ENCODE results near the gene HACD1.

HACD1 gene, protein sequence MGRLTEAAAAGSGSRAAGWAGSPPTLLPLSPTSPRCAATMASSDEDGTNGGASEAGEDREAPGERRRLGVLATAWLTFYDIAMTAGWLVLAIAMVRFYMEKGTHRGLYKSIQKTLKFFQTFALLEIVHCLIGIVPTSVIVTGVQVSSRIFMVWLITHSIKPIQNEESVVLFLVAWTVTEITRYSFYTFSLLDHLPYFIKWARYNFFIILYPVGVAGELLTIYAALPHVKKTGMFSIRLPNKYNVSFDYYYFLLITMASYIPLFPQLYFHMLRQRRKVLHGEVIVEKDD

DNA sequence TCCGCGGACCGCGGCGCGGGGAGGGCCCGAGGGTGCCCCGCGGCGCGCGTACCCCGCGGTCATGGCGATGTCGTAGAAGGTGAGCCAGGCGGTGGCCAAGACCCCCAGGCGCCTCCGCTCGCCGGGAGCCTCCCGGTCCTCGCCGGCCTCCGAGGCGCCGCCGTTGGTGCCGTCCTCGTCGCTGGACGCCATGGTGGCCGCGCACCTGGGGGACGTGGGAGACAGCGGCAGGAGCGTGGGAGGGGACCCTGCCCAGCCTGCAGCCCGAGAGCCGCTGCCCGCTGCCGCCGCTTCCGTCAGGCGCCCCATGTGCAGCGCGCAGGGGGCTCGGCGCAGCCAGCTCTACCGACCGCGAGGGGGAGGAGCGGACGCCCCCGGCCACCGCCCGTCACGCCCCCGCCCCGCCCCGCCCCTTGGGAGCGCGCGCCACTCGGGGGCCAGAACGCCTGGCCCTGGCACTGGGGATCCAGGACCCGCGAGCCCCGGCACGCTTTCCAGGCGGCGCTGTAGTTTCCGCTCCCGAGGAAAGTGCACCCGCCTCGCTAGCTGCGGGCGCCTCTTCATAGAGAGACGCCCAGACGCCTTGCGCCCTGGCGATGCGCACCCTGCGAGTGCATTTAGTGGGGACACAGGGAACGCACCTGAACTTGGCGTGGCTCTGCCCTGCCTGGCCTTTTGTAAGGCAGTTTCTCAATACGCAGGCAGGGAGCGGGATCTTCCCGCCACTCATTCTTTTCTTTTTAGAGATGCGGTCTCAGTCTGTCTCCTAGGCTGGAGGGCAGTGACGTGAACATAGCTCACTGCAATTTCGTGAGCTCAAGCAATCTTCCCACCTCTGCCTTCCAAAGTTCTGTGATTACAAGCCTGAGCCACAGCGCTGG, at the start of gene HACD1:
Gene HACD1 (minus strand): TSS at position 344 of the 881 bp plus-strand sequence. CDS start 35 bp downstream, at position 309.
- peak; percentile 14 for DNase-seq

DNA sequence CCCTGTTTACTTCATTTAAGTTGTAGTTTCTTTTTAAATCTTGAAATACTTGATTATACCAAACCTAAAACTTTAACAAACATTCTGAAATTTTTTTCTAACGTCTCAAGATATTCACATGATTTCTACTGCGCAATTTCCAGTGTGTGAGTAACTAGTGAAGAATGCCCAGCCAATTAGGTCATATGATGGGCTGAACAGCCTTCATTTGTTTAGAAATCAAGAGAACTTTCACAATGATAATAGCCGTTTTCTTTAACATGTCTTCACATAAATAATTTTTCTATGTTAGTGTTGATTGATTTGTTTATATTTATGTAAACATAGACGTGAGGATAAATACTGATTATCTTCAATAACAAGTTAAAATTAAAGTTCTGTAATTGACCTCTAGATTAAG, 48.6 kb upstream of the HACD1 start:
- peak; percentile 67 for DNase-seq

DNA sequence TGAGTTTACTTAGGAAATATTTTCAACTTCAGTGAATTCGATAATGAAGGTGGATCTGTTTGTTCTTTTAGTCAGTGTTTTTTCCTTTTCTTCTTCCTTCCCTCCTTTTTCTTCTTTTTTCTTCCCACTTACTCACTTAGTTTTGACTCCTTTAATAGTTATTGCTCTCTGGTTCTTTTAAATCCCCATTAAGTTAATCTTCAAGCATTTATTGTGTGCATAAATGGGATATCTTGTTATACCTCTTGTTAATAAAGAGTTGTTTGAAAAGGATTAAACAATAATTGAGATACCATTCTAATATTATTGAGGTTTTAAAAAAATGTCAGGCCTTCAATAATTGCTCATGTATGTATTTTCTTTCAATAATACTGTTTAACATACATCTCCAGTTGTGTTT, 46.3 kb upstream of the HACD1 start:
- DNase-seq, result no peak

DNA sequence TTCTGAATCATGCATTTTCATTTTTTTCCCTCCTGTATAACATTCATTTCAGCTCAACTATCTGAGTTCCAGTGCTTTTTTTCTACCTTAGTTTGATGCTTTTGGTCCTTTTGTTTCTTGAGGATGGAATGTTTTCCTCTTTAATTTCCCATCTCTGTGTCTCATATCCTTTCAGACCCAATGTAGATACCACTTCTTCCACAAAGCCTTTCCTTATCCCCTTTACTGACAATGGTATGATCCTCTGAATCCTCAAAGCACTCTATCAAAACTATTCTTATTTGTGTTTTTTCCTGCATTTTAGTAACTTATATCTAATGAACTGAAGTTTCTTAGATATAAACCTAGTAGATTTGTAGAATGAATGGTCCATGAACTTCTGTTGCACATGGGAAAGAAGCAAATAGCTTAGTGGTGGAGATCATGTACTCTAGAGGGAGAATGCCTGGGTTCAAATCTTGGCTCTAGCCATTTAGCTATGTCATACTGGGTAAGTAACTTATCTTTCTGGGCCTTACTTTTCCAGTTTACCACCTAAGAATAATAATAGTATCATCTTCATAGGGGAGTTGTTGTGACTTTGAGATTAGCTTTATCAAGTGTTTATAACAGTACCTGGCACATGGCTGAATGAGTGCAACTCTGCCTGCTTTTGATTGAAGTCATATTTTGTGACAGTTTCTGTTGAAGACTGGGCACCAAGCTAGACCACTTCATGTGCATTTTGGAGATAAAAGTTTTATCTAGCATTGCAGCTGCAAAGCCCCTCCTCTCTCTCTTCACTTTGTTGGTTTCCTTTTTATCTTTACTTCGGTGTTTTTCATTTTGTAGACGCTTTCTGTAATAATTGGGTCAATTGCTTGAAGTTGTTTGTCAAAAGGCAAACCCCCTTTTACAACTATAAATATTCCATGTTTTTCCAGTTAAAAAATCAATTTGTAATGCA, 45.3 kb upstream of the HACD1 start:
- DNase-seq, result no peak

DNA sequence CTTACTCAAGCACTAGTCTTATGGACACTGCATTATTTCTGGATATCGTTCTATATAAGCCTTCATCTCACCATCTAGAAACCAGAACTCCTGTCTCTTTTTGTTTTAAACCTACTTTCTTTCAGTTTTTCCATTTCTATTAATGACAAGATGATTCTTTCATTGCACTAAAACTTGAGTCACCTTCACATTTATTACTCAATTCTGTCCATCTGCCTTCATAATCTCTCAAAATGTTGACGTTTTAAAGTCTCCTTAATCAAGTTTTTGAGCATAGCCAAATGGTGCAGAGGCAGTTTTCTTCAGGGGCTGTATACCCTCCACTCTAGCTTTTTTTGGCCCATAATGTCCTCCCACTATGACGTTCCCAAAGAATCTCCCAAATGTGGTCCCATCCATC, 44.3 kb upstream of the HACD1 start:
- DNase-seq, result no peak

DNA sequence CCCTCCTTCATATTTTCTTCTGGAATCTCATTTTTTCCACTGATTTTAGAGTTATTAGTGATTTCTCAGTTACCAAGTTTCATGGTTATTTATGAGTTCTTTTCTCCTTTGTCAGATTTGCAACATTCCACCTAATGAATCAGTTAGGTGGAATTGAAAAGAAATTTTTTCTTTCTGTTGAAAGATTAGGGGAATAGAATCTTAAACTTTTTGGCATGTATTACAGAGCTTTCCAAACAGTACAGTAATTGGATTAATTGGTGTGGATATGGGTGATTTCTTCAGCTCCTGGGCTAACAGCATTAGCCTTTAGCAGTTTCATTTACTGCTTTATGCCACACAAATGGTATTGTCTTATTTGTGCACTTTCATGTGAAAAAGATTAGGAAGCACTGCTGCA, 43.7 kb upstream of the HACD1 start:
- DNase-seq, result no peak

DNA sequence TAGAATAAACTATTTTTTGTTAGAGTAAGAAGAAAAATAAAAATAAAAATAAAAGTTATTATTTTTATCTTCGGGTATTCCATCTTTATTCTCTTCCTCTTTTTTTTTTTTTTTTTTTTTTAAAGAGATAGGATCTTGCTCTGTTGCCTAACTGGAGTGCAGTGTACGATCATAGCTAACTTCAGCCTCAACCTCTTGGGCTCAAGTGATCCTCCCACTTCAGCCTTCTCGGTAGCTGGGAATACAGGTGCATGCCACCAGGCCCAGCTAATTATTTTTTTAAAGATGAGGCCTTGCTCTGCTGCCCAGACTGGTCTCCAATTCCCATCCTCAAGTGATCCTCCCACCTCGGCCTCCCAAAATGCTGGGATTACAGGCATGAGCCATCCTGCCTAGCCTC, 42.2 kb upstream of the HACD1 start:
- no peak for DNase-seq

DNA sequence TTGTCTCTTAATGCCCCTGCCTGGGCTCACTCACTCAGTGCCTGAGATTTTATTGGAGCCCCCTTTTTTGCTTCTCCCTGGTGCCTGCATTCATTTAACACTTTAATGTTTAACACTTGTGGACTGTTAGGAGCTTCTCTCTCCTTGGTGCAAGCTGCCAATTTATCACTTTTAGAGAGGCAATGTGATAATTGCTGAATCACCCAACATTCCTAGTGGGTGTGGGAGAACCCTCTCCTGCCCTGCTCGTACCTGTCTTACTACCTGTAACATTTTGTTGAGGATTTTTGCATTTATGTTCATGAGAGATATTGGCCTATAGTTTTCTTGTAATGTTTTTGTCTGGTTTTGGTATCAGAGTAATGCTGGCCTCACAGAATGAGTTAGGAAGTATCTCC, 39.9 kb upstream of the HACD1 start:
- no peak for DNase-seq

DNA sequence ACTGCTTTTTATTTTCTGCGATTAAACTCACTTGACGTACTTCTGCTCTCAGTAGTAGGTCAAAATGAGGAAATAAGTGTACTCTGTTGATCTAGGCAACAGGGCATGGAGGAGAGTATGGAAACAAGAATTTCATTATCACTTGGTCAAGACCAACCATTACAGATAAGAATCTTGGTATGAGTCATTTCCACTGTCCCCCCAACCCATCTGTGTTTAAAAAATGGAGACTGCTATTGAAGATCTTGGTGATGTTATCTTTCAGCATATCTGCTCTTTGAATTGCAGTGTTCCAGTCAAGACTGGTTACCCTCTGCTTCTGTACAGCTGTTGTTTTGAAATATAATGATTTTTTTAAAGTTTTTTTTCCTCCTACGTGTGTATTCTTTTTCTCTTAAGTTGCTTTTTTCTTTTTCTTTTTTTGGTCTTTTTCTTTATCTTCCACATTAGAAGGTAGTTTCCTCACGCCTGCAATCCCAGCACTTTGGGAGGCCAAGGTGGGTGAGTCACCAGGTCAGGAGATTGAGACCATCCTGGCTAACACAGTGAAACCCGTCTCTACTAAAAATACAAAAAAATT, 38.5 kb upstream of the HACD1 start:
- DNase-seq, result no peak

DNA sequence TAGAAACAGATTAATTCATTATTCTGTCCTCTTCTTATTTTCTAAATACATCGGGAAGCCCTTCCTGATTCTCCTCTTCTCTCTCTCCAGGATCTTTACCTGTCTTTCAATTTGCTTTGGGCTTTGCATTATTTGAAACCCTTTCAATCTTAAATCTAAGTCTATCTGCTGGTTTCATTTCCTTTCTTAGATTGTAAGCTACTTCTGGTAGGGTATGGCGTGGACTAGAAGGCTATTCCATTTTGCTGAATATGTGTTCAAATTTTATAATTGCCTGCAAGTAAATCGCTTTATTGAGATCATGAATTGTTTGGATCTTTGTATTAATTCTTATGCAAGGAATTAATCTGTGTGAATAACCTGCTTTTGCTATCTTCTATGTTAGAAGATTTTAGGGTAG, 37.8 kb upstream of the HACD1 start:
- no peak for DNase-seq

DNA sequence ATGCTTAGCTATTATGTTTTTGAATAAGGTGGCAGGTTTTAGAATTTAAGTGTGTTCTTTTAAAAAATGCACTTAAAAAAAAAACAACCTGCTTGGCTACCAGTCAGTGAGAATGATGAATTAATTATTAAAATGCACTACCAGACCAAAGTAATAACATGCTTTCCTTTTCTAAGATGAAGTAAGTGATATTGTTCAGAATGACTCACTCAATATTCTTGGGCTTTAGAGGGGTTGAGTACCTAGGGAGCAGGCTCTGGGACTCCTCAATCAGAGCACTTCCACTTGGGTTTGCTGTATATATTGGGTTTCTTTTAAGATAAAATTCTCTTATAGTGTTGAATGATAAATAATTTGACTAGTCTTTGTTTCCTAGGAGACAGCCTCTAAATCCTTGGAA, 35.4 kb upstream of the HACD1 start:
- no peak for DNase-seq

DNA sequence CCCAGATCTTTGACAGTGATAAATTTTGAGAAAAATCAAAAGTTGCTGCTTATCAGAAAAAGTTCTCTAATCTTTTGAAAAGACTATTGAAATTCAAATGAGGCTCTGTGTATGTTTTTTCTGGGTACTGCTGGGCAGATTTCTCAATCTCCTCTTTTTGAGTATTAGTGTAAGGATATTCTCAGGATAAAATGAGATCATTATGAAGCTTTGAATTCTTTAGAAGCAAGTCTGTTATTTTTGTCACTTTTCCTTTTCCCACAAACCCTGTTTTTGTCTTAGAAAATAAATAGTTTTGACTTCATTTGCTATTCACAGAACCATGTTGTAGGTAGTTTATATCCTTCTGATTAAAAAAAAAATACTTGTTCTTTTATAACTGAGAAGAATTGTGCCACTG, 34.7 kb upstream of the HACD1 start:
- no peak for DNase-seq

DNA sequence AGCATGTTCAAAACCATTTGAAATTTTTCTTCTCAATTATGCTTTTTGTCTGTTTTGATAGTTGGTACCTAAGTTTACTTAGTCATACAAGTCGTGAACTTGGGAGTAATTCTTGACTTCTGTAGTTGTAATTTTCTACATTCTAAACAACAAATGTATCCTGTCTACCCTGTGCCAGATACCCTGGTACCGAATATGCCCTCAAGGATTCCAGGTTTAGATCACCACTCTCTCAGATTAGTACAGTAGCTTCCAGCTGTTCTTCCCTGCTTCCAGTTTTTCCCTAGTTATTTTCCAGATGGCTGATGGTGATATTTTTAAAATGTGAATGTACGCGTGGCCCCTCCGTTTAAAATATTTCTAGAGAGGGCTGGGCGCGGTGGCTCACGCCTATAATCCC, 33.2 kb upstream of the HACD1 start:
- no peak for DNase-seq

DNA sequence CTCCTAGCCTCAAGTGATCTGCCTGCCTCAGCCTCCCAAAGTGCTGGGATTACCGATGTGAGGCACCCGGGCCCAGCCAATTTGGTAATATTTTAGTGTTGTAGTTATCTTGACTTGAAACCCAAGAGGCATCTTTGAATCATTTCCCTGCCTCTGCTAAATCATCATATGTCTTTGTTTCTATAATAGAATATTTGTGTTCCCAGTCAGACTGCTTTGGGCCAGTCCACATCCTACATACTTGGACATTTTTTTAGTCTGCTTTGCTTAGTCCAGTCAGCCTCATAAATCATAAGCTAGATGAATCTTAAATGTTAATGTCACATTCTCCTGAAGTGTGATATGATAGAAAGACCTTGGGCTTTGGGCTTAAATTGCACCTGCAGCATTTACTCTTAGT, 32.7 kb upstream of the HACD1 start:
- DNase-seq, result no peak

DNA sequence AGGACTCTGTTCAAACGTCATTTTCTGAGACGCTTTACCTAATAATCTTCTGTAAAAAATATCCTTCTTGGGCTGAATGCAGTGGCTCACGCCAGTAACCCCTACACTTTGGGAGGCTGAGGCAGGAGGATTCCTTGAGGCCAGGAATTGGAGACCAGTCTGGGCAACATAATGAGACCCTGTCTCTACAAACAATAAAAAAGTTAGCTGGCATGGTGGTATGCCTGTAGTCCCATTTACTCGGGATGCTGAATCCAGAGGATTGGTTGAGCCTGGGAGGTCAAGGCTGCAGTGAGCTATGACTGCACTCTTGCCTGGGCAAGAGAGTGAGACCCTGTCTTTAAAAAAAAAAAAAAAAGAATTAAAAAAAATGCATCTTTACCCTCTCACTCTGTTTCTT, 31.9 kb upstream of the HACD1 start:
- DNase-seq, result no peak

DNA sequence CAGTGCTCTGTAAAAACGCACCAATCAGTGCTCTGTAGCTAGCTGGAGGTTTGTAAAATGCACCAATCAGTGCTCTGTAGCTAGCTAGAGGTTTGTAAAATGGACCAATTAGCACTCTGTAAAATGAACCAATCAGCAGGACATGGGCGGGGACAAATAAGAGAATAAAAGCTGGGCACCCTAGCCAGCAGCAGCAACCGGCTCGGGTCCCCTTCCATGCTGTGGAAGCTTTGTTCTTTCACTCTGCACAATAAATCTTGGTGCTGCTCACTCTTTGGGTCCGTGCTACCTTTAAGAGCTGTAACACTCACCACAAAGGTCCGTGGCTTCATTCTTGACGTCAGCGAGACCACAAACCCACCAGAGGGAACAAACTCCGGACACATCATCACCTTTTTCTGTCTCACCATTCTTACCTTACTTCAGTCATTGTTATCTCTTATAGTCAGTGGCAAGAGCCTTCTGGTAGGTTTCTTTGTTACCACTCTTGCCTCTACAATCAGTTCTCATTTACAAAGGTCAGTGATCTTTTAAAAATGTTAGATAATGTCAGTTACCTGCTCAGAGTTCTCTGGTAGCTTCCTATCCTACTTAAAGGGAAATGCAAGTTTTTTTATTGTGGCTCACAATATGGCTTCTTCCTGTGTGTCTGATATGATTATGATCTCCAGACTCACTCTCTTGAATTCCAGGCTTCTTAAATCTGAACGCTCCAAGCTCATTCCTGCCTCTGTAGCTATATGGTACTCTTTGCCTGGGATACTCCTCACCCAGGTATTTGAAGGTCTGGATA, 31.3 kb upstream of the HACD1 start:
- no peak for DNase-seq

DNA sequence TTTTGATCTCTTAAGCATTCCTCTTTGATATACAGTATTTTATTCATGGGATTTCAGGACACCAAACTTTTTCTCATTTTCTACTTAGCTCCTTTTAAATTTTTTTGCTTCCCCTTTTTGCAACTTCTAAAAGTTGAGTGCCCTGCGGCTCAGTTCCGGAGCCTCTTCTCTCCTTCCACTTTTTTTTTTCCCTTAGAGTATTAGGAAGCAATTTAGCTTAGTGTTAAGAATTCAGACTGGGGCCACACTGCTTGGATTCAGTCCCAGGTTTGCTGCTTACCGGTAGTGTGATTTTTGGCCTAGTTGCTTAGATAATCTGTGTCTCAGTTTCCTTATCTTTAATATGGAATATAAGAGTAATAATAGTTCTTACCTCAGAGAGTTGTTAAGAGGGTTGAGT, 30.2 kb upstream of the HACD1 start:
- DNase-seq, result no peak

DNA sequence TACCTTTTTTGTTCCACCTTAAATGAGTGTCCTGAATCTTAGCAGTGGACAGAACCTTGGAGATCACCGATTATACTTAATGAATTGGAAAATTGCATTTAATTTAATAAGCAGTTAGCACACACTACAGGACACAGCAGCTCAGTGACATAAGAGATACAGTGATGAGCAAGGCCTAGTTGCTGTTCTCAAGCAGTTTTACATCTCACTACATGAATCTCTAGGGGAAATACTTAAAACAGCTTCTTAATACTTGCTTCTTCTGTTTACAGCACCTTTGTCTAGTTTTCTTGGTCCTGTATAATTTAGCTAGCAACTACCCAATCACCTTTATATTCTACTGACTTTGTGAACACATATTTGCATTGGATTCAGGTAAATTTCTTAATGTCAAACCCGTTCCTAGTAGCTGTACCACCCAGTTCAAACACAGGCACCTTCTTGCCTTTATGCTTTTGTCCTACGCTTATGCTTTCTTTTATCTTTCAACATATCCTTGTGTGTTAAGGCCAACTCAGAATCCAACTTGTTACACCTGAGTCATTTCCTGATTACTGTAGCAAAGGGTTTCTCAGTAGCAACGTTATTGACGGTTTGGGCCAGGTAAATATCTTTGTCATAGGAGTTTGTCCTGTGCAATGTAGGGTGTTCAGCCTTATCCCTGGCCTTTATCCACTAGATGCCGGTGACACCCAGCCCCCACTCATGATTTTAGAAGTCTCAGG, 28.6 kb upstream of the HACD1 start:
- no peak for DNase-seq

DNA sequence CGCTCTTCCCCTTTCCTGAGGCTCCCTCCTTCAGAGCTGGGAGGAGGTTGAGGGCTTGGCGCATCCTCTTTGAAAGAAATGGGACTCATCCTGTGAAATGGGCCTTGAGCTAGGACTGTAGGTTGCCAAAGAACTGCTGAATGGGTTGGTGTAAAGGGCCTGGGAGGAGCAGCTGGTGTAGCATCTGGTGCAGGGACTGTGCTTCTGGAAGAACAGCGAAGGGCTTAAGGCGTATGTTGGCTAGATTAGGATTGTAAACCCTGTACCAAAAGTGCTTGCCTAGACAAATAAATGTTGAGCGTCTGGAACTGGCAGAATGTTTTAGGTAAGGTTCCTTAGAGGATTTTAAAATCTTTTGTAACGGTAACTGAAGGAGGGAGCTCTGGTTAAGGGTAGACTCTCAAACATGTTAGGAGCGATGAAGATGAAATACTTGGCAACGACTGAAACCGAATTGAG, 27.3 kb upstream of the HACD1 start:
- peak; percentile 54 for DNase-seq

DNA sequence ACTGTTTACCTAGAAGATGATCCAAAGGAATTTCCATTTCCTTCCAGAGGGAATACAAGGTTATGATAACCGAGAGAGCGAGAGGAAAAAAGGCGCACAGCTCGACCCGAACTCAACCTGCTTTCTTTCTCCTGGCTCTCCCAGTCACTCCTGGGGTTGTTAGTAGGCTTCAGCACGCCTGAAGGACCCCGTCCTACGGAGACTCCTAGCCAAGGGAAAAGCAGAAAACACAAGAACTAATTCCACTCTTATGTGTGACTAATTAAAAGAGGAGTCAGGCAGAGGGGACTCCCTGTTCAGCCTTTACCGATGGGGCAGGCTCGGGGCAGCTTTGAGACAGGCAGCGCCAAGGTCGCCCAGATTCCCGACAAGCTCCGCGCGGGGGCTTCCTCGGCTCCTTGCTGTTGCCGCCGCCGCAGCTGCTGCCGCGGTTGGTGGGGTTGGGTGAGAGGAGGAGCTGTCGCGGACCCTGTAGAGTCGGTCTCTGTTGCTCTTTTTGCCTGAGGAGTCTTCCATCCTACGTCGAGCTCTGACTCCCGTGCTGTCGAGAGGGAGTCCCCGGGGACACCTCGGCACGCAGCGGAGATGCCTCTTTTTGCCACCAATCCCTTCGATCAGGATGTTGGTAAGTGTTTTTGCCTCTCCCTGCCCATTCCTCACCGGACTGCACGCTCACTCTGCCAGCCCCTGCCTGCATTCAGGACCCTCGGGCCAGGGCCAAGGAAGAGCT, 26.7 kb upstream of the HACD1 start, which contains the start of gene STAM:
Gene STAM (plus strand): TSS at position 397 of the 730 bp plus-strand sequence. CDS start 189 bp downstream, at position 586.
- peak; percentile 95 for DNase-seq

All from midbrain (tissue), 1 donor.